H1 (cell line): ENCODE results near the gene TMEM250. TPM values are rescaled to one million over a fixed set of nuclear protein-coding genes. Genes with fewer than 3 reads are reported as not detected.

ENCODE experiments used
- CTCF ChIA-PET: fragments of 300-600 bp; sonication (Branson Sonifier 250); formaldehyde crosslinking; loops from one replicate; lab custom pipeline; 2021; ENCODE audit not compliant: partially characterized antibody; lab: Charles Lee
- POLR2A ChIA-PET: fragments of 300-600 bp; sonication (Branson Sonifier 250); formaldehyde crosslinking; loops from one replicate; lab custom pipeline; 2021; ENCODE audit warnings: inconsistent platforms; ENCODE audit not compliant: partially characterized antibody; lab: Charles Lee
- DNase-seq, 2 experiments: peaks; one replicate each; pipeline versions ENCODE4 v3.0.0 to v3.0.0-alpha.2; 2010 to 2022; ENCODE audit warnings: low spot score in 2 of 2, low read depth in 1 of 2, mixed read lengths in 1 of 2
- FAIRE-seq: peaks from 2 replicates; lab custom pipeline; 2011; peaks lifted over from hg19 to GRCh38; lab: Jason Lieb, UNC
- H2AFZ ChIP-seq: 2 replicates; pipeline ENCODE4 v1.8.1; 2012; ENCODE audit warnings: low read length, inconsistent platforms
- H2AK5ac ChIP-seq: 2 replicates; pipeline ENCODE4 v1.6.1; 2013; ENCODE audit warnings: low read depth, low read length
- H2BK120ac ChIP-seq: replicated peaks from 2 replicates; pipeline ENCODE3; 2013; ENCODE audit warnings: low read depth, low read length, inconsistent platforms
- H2BK12ac ChIP-seq: 2 replicates; pipeline ENCODE4 v1.6.1; 2013; ENCODE audit warnings: low read depth, low read length
- H2BK15ac ChIP-seq: 2 replicates; pipeline ENCODE4 v1.6.1; 2013; ENCODE audit warnings: low read length
- H2BK20ac ChIP-seq: 2 replicates; pipeline ENCODE4 v1.6.1; 2013; ENCODE audit warnings: low read length
- H2BK5ac ChIP-seq: 2 replicates; pipeline ENCODE4 v1.6.1; 2013; ENCODE audit warnings: low read depth, low read length
- H3K14ac ChIP-seq: 2 replicates; pipeline ENCODE4 v1.6.1; 2013; ENCODE audit warnings: inconsistent platforms; ENCODE audit not compliant: insufficient read length
- H3K18ac ChIP-seq: 2 replicates; pipeline ENCODE4 v1.6.1; 2013; ENCODE audit warnings: low read length; ENCODE audit errors: extremely low read depth
- H3K23ac ChIP-seq: 2 replicates; pipeline ENCODE4 v1.6.1; 2013; ENCODE audit warnings: inconsistent platforms; ENCODE audit not compliant: insufficient read length
- H3K23me2 ChIP-seq: 2 replicates; pipeline ENCODE4 v1.6.1; 2013; ENCODE audit warnings: low read depth, low read length
- H3K27ac ChIP-seq: 2 replicates; pipeline ENCODE4 v1.6.1; 2011; ENCODE audit warnings: low read depth, low read length, inconsistent platforms
- H3K27me3 ChIP-seq, 4 experiments: replicated peaks in 1 of 4; 1 replicate in 1 of 4; 2 replicates in 3 of 4; pipeline versions ENCODE4 v1.6.1 to v1.8.1; 2011 to 2013; ENCODE audit warnings: low read length in 3 of 4, mild to moderate bottlenecking in 3 of 4, inconsistent platforms in 2 of 4, mixed read lengths in 2 of 4, moderate library complexity in 1 of 4; ENCODE audit not compliant: control insufficient read depth in 3 of 4, insufficient read depth in 3 of 4; ENCODE audit errors: extremely low read depth in 1 of 4
- H3K36me3 ChIP-seq, 4 experiments: 2 replicates each; pipeline versions ENCODE4 v1.6.1 to v1.8.1; 2011 to 2013; ENCODE audit warnings: mild to moderate bottlenecking in 4 of 4, low read length in 3 of 4, moderate library complexity in 2 of 4, control low read depth in 1 of 4, inconsistent platforms in 1 of 4; ENCODE audit not compliant: insufficient read depth in 4 of 4, control insufficient read depth in 2 of 4
- H3K4ac ChIP-seq: replicated peaks from 2 replicates; pipeline ENCODE3; 2013; ENCODE audit warnings: low read length, low read depth, mixed read lengths, inconsistent platforms; ENCODE audit not compliant: insufficient read length
- H3K4me1 ChIP-seq, 4 experiments: replicated peaks in 1 of 4; 1 replicate in 1 of 4; 2 replicates in 3 of 4; pipeline versions ENCODE4 v1.6.1 to v1.8.1; 2011 to 2013; ENCODE audit warnings: low read length in 3 of 4, inconsistent platforms in 2 of 4, mixed read lengths in 1 of 4; ENCODE audit not compliant: insufficient read depth in 4 of 4, control insufficient read depth in 3 of 4
- H3K4me2 ChIP-seq, 2 experiments: 2 replicates each; pipeline versions ENCODE4 v1.6.1 to v1.8.1; 2011 to 2013; ENCODE audit warnings: low read depth in 2 of 2, low read length in 2 of 2, control low read depth in 1 of 2, inconsistent platforms in 1 of 2, mild to moderate bottlenecking in 1 of 2; ENCODE audit not compliant: insufficient read depth in 1 of 2
- H3K4me3 ChIP-seq, 4 experiments: fragments of 200-600, 300-600 bp in 1 of 4; sonication (generic), shearing (Covaris generic), sonication (Bioruptor Twin) in 1 of 4; 2 replicates each; pipeline versions ENCODE4 v1.5.1 to v1.8.1; 2011 to 2016; ENCODE audit warnings: low read length in 4 of 4, low read depth in 3 of 4, control low read depth in 2 of 4, inconsistent platforms in 2 of 4, mild to moderate bottlenecking in 2 of 4, mixed read lengths in 1 of 4, moderate library complexity in 1 of 4; ENCODE audit not compliant: insufficient read depth in 2 of 4; ENCODE audit errors: extremely low read depth in 1 of 4
- H3K56ac ChIP-seq: replicated peaks from 2 replicates; pipeline ENCODE3; 2013; ENCODE audit warnings: low read depth, mild to moderate bottlenecking, mixed read lengths, low read length, inconsistent platforms; ENCODE audit not compliant: insufficient read length
- H3K79me1 ChIP-seq: 2 replicates; pipeline ENCODE4 v1.6.1; 2013; ENCODE audit warnings: low read depth, low read length, control low read depth
- H3K79me2 ChIP-seq, 2 experiments: 2 replicates each; pipeline versions ENCODE4 v1.6.1 to v1.8.1; 2012 to 2013; ENCODE audit warnings: low read length in 2 of 2, mild to moderate bottlenecking in 2 of 2, inconsistent platforms in 1 of 2; ENCODE audit not compliant: insufficient read depth in 2 of 2, control insufficient read depth in 1 of 2
- H3K9ac ChIP-seq, 4 experiments: replicated peaks in 1 of 4; 1 replicate in 1 of 4; 2 replicates in 3 of 4; pipeline versions ENCODE4 v1.6.1 to v1.8.1; 2011 to 2013; ENCODE audit warnings: low read depth in 3 of 4, low read length in 3 of 4, control low read depth in 2 of 4, mild to moderate bottlenecking in 2 of 4, moderate library complexity in 2 of 4, inconsistent platforms in 1 of 4; ENCODE audit errors: extremely low read depth in 1 of 4
- H3K9me3 ChIP-seq, 2 experiments: 2 replicates each; pipeline versions ENCODE4 v1.6.1 to v1.8.1; 2012 to 2013; ENCODE audit warnings: mild to moderate bottlenecking in 2 of 2, moderate library complexity in 2 of 2, control low read depth in 1 of 2, inconsistent platforms in 1 of 2, low read depth in 1 of 2, low read length in 1 of 2, mixed read lengths in 1 of 2; ENCODE audit not compliant: insufficient read depth in 2 of 2
- H4K20me1 ChIP-seq, 2 experiments: replicated peaks in 1 of 2; 2 replicates each; pipeline versions ENCODE3 to v1.8.1; 2011 to 2013; ENCODE audit warnings: inconsistent platforms in 2 of 2, low read length in 2 of 2, mild to moderate bottlenecking in 1 of 2; ENCODE audit not compliant: insufficient read depth in 2 of 2, control insufficient read depth in 1 of 2
- H4K5ac ChIP-seq: 2 replicates; pipeline ENCODE4 v1.6.1; 2013; ENCODE audit warnings: low read length, low read depth, mixed read lengths, inconsistent platforms; ENCODE audit not compliant: insufficient read length
- H4K8ac ChIP-seq: 2 replicates; pipeline ENCODE4 v1.8.0; 2013; ENCODE audit warnings: mild to moderate bottlenecking, moderate library complexity, low read length, inconsistent platforms; ENCODE audit not compliant: insufficient read depth; ENCODE audit errors: extremely low read depth
- H4K91ac ChIP-seq: replicated peaks from 2 replicates; pipeline ENCODE3; 2013; ENCODE audit warnings: low read length, mixed read lengths, inconsistent platforms; ENCODE audit not compliant: insufficient read length
- ASH2L ChIP-seq: fragments of 200-600, 300-600 bp; sonication (generic); IDR thresholded peaks from one replicate; pipeline ENCODE4 v1.7.1; 2017; ENCODE audit warnings: low read length
- CEBPB ChIP-seq: IDR thresholded peaks from 2 replicates; pipeline ENCODE4 v1.6.1; 2012; ENCODE audit warnings: low read depth, low read length
- FOSL1 ChIP-seq: IDR thresholded peaks from 2 replicates; pipeline ENCODE4 v1.6.1; 2011; ENCODE audit warnings: mild to moderate bottlenecking, low read depth, low read length, moderate library complexity; ENCODE audit not compliant: insufficient read depth
- KDM1A ChIP-seq: fragments of 200-600, 300-600 bp; sonication (generic); IDR thresholded peaks from 2 replicates; pipeline ENCODE4 v1.7.1; 2016; ENCODE audit warnings: mild to moderate bottlenecking, low read length, borderline replicate concordance
- POLR2A ChIP-seq, 2 experiments: IDR thresholded peaks; 1 replicate in 1 of 2; 2 replicates in 1 of 2; pipeline ENCODE4 v1.6.1; 2011; ENCODE audit warnings: low read depth in 2 of 2, low read length in 2 of 2, mild to moderate bottlenecking in 2 of 2; ENCODE audit errors: control extremely low read depth in 1 of 2
- RBBP5 ChIP-seq: IDR thresholded peaks from 2 replicates; pipeline ENCODE4 v1.7.1; 2012; ENCODE audit warnings: low read depth, mild to moderate bottlenecking, inconsistent platforms, low read length, moderate library complexity, borderline replicate concordance
- SIX5 ChIP-seq: IDR thresholded peaks from 2 replicates; pipeline ENCODE4 v1.6.1; 2011; ENCODE audit warnings: mild to moderate bottlenecking, low read depth, low read length
- TCF12 ChIP-seq: IDR thresholded peaks from 2 replicates; pipeline ENCODE4 v1.6.1; 2011; ENCODE audit warnings: low read depth, mild to moderate bottlenecking, low read length
- YY1 ChIP-seq: IDR thresholded peaks from 2 replicates; pipeline ENCODE4 v1.6.1; 2011; ENCODE audit warnings: low read depth, mild to moderate bottlenecking, low read length
- WGBS, 2 experiments: shearing (Covaris generic) in 1 of 2; methylation state at CpG; one replicate each; pipeline versions ENCODE4 v1.1.6 to v1.1.7; 2013 to 2015; ENCODE audit warnings: low lambda C conversion rate in 2 of 2, mixed read lengths in 2 of 2, inconsistent platforms in 1 of 2, low coverage in 1 of 2, missing lambda C conversion rate in 1 of 2; ENCODE audit not compliant: insufficient replicate concordance in 2 of 2, insufficient coverage in 1 of 2, insufficient read length in 1 of 2; ENCODE audit errors: extremely low coverage in 1 of 2, missing lambda C conversion rate in 1 of 2; 5-methylcytosine and 5-hydroxymethylcytosine counted together
- polyA plus RNA-seq, 7 experiments: library from polyadenylated mRNA; depleted of rRNA in 3 of 7; stranded (reverse) in 5 of 7; unstranded in 2 of 7; fragments of >200 nt in 5 of 7; fragments of 200-250 nt in 2 of 7; gene quantifications; 1 replicate in 5 of 7; 2 replicates in 1 of 7; 4 replicates in 1 of 7; pipeline versions ENCODE4 v1.2.1 to v1.2.3, GENCODE V29; 2011 to 2013; ENCODE audit warnings: missing spikeins in 2 of 7, mixed read lengths in 2 of 7
- total RNA-seq: library from RNA; stranded (reverse); fragmentation: NEBNext Ultra II Directional; extraction: Animal tissue kit (Norgen Biotek cat#: 25700); gene quantifications from 2 replicates; pipeline ENCODE4 v1.2.1, GENCODE V29; 2021
- TF ChIP-seq, protein P1 (sequence below): IDR thresholded peaks from 2 replicates; pipeline ENCODE4 v1.6.1; 2011; ENCODE audit warnings: low read length, improper control_type of control experiment
- TF ChIP-seq, protein P2 (sequence below): IDR thresholded peaks from 2 replicates; pipeline ENCODE4 v1.6.1; 2012; ENCODE audit warnings: inconsistent platforms
- TF ChIP-seq, protein P3 (sequence below): IDR thresholded peaks from 2 replicates; pipeline ENCODE4 v1.6.1; 2012; ENCODE audit warnings: inconsistent platforms

Gene TMEM250
- total and polyA plus RNA-seq, 2 of the 8 experiments (the other 6 are each of a cell fraction or from before 2014, with no cell fraction given), result 22.3 to 34.9 TPM

GRCh38 chr9:136114610-136115009 lies 4.1 kb downstream of the TMEM250 start:
- CTCF ChIA-PET, result interaction anchor here (0.7 to 4.2 kb wide), 3 partner anchors 8 to 133 kb away, joined by 3 to 19 read pairs (median 3); no protein-coding TSS in a partner anchor
- FAIRE-seq, result no peak

More at GRCh38 chr9:136114610-136115009, 4.1 kb downstream of the TMEM250 start:
- TF ChIP-seq YY1 (no peak), TCF12 (no peak), CEBPB (no peak), ASH2L (no peak), POLR2A (IDR thresholded peaks at IDR 0.05; ENCODE audit: control extremely low read depth in 1 of 2, low read depth in 2 of 2, low read length in 2 of 2) (no peak), RBBP5 (no peak), SIX5 (no peak), FOSL1 (no peak), KDM1A (no peak)
- TF ChIP-seq, protein P1, sequence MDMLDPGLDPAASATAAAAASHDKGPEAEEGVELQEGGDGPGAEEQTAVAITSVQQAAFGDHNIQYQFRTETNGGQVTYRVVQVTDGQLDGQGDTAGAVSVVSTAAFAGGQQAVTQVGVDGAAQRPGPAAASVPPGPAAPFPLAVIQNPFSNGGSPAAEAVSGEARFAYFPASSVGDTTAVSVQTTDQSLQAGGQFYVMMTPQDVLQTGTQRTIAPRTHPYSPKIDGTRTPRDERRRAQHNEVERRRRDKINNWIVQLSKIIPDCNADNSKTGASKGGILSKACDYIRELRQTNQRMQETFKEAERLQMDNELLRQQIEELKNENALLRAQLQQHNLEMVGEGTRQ, result no peak
- TF ChIP-seq, protein P2, sequence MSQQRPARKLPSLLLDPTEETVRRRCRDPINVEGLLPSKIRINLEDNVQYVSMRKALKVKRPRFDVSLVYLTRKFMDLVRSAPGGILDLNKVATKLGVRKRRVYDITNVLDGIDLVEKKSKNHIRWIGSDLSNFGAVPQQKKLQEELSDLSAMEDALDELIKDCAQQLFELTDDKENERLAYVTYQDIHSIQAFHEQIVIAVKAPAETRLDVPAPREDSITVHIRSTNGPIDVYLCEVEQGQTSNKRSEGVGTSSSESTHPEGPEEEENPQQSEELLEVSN, result no peak
- TF ChIP-seq, protein P3, sequence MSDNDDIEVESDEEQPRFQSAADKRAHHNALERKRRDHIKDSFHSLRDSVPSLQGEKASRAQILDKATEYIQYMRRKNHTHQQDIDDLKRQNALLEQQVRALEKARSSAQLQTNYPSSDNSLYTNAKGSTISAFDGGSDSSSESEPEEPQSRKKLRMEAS, result no peak
- Histone ChIP-seq H3K18ac (no peak overlapping the region), H4K5ac (no peak overlapping the region), H3K4me3 (no peak overlapping the region), H3K27me3 (no peaks in the 10 kb centered on the region), H3K9me3 (no peaks in the 10 kb centered on the region), H2AK5ac (no peak overlapping the region), H2BK120ac (no peak overlapping the region), H4K91ac (no peak overlapping the region), H3K4me2 (no peak overlapping the region), H3K27ac (no peak overlapping the region), H3K4ac (no peak overlapping the region), H3K36me3 (peaks cover 0 to 12% (median 4%) of the 10 kb centered on the region in 4 experiments; a peak in 4 of 8 replicates), H3K4me1 (peaks cover 0 to 23% (median 16%) of the 10 kb centered on the region in 4 experiments; a peak in 6 of 7 replicates), H2BK5ac (no peak overlapping the region; the same call in 1 of the 2 replicates), H3K23ac (no peak overlapping the region), H3K79me1 (0 out of 2 replicates have a peak, but pooled peaks cover 3% of the 10 kb centered on the region), H3K56ac (no peak overlapping the region), H3K14ac (no peak overlapping the region), H2BK15ac (no peak overlapping the region), H4K20me1 (no peaks in the 10 kb centered on the region), H2AFZ (no peak overlapping the region), H2BK20ac (no peak overlapping the region), H2BK12ac (no peak overlapping the region), H3K23me2 (no peaks in the 10 kb centered on the region; the same call in 1 of the 2 replicates), H4K8ac (no peak overlapping the region), H3K79me2 (peaks cover 0 to 7% of the 10 kb centered on the region in 2 experiments; a peak in 1 of 4 replicates), H3K9ac (no peak overlapping the region)
- no peak for DNase-seq
- 94% methylated on average over 18 of the region's 18 CpGs; no CpG with 5 or more reads in 1 of the 2 experiments for WGBS, 2 experiments
- POLR2A ChIA-PET, result interaction anchor here (0.6 to 1.7 kb wide), 5 partner anchors 8 to 216 kb away, joined by 3 to 5 read pairs (median 4); no protein-coding TSS in a partner anchor
